Stimulated activated CD4-positive, alpha-beta T cell treated with anti-CD3 and anti-CD28 coated beads, Interleukin-12 subunit alpha, Interleukin-12 subunit beta, amount 100 ng/mL, for 4 hours (primary cell): ENCODE measurements around the gene FOXP2.

ENCODE experiments used
- DNase-seq: peaks from one replicate; pipeline ENCODE4 v3.0.0-alpha.2; 2020

Gene FOXP2

DNA sequence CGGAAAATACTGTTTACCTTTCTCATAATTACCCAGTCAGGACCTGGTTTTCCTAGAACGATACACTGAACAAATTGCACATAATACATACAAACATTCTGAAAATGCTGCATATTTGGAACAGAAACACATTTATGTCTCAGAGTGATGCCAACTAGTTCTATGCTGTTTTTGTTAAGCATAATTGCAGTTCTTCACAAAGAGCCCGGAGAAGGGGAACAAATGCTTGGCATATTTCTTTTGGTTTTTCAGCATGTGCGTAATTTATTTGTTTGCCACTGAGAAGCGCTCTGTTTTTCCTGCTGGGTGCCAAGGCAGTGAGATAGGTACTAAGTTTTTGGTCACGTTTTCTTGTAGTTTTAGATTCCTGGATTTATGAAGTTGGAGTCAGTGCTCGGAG, 326.3 kb downstream of the FOXP2 start:
- no peak for DNase-seq

DNA sequence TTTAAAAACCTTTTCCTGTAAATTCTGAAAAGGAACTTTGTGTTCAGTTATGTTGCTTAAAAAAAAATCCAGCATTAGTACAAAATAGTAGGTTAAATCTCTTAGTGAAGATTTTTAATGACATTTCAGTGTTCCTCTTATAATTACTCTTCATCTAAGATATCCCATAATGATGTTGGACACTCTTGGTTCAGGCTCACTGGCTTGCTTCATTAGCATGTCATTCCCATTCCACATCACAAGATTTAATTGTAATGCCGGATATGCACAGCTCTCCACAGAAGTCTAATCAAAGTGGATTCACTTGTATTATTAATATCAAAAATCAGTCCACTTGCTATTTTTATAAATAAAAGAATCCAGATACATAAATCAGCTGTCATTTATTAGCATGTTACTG, 327.3 kb downstream of the FOXP2 start:
- no peak for DNase-seq
